DMS 273 treated with DMSO at 0.1 percent for 48 hours (cell line): Measurements from ENCODE around the gene TRAF3IP3.
"Not testable (repeated sequence)": the region's sequence is repeated elsewhere in the genome, so short reads cannot be mapped to it uniquely, and the experiment has no call there.

ENCODE experiments used
- DNase-seq: peaks from one replicate; lab custom pipeline; 2025; lab: John Stamatoyannopoulos, UW

The TRAF3IP3 gene

GRCh38 chr1:209768354-209768774 lies 12.5 kb downstream of the TRAF3IP3 start:
- no peak for DNase-seq

GRCh38 chr1:209769171-209769904 lies 13.5 kb downstream of the TRAF3IP3 start:
- no peak for DNase-seq

GRCh38 chr1:209769971-209770370 lies 14.1 kb downstream of the TRAF3IP3 start:
- no peak for DNase-seq

- DNase-seq, result no peak
These were observed 15.0 kb downstream of the TRAF3IP3 start for GRCh38 chr1:209770636-209771415.

- no peak for DNase-seq
These were observed 16.3 kb downstream of the TRAF3IP3 start for GRCh38 chr1:209772126-209772525.

- no peak for DNase-seq
These were observed 18.7 kb downstream of the TRAF3IP3 start for GRCh38 chr1:209774592-209774991.

GRCh38 chr1:209775678-209776077 lies 19.8 kb downstream of the TRAF3IP3 start:
- no peak for DNase-seq

- DNase-seq, result no peak
These were observed 21.7 kb downstream of the TRAF3IP3 start for GRCh38 chr1:209777587-209777986.

- DNase-seq, result no peak
These were observed 22.2 kb downstream of the TRAF3IP3 start for GRCh38 chr1:209778102-209778501.

GRCh38 chr1:209780268-209780667 lies 24.4 kb downstream of the TRAF3IP3 start:
- DNase-seq, result no peak

- DNase-seq, result peak; percentile 56
These were observed 27.5 kb downstream of the TRAF3IP3 start for GRCh38 chr1:209783386-209783785.

- peak; percentile 96 for DNase-seq
These were observed 28.7 kb downstream of the TRAF3IP3 start, which contains the start of gene C1orf74 for GRCh38 chr1:209784265-209785169. Gene C1orf74, minus strand, starts transcription at chr1:209784559. Its CDS starts 925 bp downstream, at chr1:209783634.

GRCh38 chr1:209785592-209785991 lies 29.7 kb downstream of the TRAF3IP3 start:
- DNase-seq, result no peak

- no peak for DNase-seq
These were observed 30.3 kb downstream of the TRAF3IP3 start for GRCh38 chr1:209786146-209786545.

- no peak for DNase-seq
These were observed 31.7 kb downstream of the TRAF3IP3 start for GRCh38 chr1:209787551-209787950.

- no peak for DNase-seq
These were observed 33.4 kb downstream of the TRAF3IP3 start for GRCh38 chr1:209789245-209789644.

- no peak for DNase-seq
These were observed 34.7 kb downstream of the TRAF3IP3 start for GRCh38 chr1:209790286-209791193.

- no peak for DNase-seq
These were observed 36.1 kb downstream of the TRAF3IP3 start for GRCh38 chr1:209791920-209792319.

- not testable (repeated sequence) for DNase-seq
These were observed 37.9 kb downstream of the TRAF3IP3 start for GRCh38 chr1:209793711-209794110.

- DNase-seq, result no peak
These were observed 42.3 kb downstream of the TRAF3IP3 start for GRCh38 chr1:209797978-209798639.
